Measurements from ENCODE around the gene ECI1. TPM values are rescaled to one million over a fixed set of nuclear protein-coding genes. Genes with fewer than 3 reads are reported as not detected.

ECI1 gene
- total and polyA plus RNA-seq, 2 of the 13 experiments (the other 11 are each of a cell fraction or from before 2014, with no cell fraction given), result 82.0 to 102 TPM

DNA sequence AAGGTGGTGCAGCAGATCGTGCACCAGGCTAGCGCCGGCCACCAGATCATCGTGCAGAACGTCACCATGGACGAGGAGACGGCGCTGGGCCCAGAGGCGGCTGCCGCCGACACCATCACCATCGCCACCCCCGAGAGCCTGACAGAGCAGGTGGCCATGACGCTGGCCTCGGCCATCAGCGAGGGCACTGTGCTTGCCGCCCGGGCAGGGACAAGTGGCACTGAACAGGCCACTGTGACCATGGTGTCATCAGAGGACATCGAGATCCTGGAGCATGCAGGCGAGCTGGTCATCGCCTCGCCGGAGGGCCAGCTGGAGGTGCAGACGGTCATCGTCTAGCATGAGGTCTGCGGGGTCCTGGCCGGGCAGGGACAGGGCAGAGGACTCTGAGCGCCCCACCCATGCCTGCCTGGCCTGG lies 16.1 kb downstream of the ECI1 start:
- peaks cover 8 to 24% of the 10 kb centered on the region in 2 experiments; a peak in 3 of 5 replicates for H3K36me3 ChIP-seq (replicated peaks in 1 of 2; ENCODE audit: control insufficient read depth in 1 of 2, insufficient read depth in 2 of 2, low read length in 2 of 2)
- 0 out of 2 replicates have a peak, but pooled peaks cover 2% of the 10 kb centered on the region for H4K20me1 ChIP-seq (ENCODE audit: insufficient read depth, low read length)
- no peak overlapping the region for H3K4me3 ChIP-seq (replicated peaks in 1 of 3; ENCODE audit: insufficient read depth in 1 of 3, low read depth in 2 of 3, low read length in 3 of 3)
- TF ChIP-seq AGO2 (optimal IDR thresholded peaks at IDR 0.05; ENCODE audit: low read depth, low read length) (peak; percentile 38), RELA (CRISPR knock-in tag; IDR thresholded peaks at IDR 0.05) (no peak), AGO1 (IDR thresholded peaks at IDR 0.05; ENCODE audit: low read depth, low read length, poor library complexity, severe bottlenecking) (peak; percentile 67)
- TF ChIP-seq, protein P1, sequence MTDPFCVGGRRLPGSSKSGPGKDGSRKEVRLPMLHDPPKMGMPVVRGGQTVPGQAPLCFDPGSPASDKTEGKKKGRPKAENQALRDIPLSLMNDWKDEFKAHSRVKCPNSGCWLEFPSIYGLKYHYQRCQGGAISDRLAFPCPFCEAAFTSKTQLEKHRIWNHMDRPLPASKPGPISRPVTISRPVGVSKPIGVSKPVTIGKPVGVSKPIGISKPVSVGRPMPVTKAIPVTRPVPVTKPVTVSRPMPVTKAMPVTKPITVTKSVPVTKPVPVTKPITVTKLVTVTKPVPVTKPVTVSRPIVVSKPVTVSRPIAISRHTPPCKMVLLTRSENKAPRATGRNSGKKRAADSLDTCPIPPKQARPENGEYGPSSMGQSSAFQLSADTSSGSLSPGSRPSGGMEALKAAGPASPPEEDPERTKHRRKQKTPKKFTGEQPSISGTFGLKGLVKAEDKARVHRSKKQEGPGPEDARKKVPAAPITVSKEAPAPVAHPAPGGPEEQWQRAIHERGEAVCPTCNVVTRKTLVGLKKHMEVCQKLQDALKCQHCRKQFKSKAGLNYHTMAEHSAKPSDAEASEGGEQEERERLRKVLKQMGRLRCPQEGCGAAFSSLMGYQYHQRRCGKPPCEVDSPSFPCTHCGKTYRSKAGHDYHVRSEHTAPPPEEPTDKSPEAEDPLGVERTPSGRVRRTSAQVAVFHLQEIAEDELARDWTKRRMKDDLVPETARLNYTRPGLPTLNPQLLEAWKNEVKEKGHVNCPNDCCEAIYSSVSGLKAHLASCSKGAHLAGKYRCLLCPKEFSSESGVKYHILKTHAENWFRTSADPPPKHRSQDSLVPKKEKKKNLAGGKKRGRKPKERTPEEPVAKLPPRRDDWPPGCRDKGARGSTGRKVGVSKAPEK (CRISPR knock-in tag; IDR thresholded peaks at IDR 0.05; ENCODE audit: borderline replicate concordance), result no peak
- in situ Hi-C loops (cut with HindIII; ENCODE audit: extremely low pct_ligation_motif_present, low pct_unique_long_range_greater_than_20kb), result no loop called here
- 97% methylated on average over 18 of the region's 28 CpGs for WGBS (ENCODE audit: low lambda C conversion rate)
- no TSS peak for BruUV-seq (replicated peaks)
- H3K9ac ChIP-seq (ENCODE audit: insufficient read depth, low read depth, low read length), result no peak overlapping the region
- POLR2A ChIA-PET, result interaction anchor here (1.0 kb wide), 1 partner anchor 9 kb away, joined by 4 read pairs; no protein-coding TSS in a partner anchor
- CTCF ChIA-PET (ENCODE audit: low intra/inter-chr PET ratio, low total read pairs), result no interaction called here
- FAIRE-seq (no peak), ATAC-seq (no peak), DNase-seq (ENCODE audit: low spot score) (no peak)
- H3K4me2 ChIP-seq (ENCODE audit: low read depth, low read length), result no peak overlapping the region
- H3K4me1 ChIP-seq (ENCODE audit: insufficient read depth, low read length), result peaks cover 31% of the 10 kb centered on the region
- H3K27ac ChIP-seq (ENCODE audit: extremely low read length, insufficient read depth, low read length), result no peak overlapping the region
- H3K27me3 ChIP-seq (ENCODE audit: control insufficient read depth in 1 of 2, insufficient read depth in 2 of 2, low read length in 2 of 2), result no peaks in the 10 kb centered on the region
- H2AFZ ChIP-seq (ENCODE audit: low read length), result no peak overlapping the region
- intact Hi-C loops (cut with micrococcal nuclease; ENCODE audit: unreplicated experiment), result no loop called here
- no peaks in the 10 kb centered on the region for H3K79me2 ChIP-seq (ENCODE audit: insufficient read depth, low read length)
- no peaks in the 10 kb centered on the region for H3K9me3 ChIP-seq (ENCODE audit: low read length)

DNA sequence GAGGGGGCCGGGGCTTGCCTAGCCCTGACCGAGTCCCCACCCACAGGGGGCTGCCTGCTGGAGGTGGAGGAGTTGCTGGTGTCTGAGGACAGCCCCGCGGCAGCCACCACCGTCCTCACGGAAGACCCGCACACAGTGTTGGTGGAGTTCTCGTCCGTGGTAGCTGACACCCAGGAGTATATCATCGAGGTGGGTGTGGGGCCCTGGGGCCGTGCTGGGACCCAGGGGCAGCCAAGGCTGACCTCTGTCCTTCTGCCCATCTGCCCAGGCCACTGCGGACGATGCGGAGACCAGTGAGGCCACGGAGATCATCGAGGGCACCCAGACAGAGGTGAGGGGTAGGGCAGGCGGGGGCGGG lies 16.6 kb downstream of the ECI1 start:
- no peak overlapping the region for H3K27ac ChIP-seq (ENCODE audit: extremely low read length, insufficient read depth, low read length)
- no TSS peak for BruUV-seq (replicated peaks)
- TF ChIP-seq PCBP1 (IDR thresholded peaks at IDR 0.05; ENCODE audit: borderline replicate concordance, low read depth, low read length), result 0 out of 2 replicates have a peak, but pooled peaks have one; percentile 63
- TF ChIP-seq U2AF2 (IDR thresholded peaks at IDR 0.05; ENCODE audit: low read depth, low read length), result no peak
- no peak overlapping the region for H3K4me2 ChIP-seq (ENCODE audit: low read depth, low read length)
- CTCF ChIA-PET (ENCODE audit: low intra/inter-chr PET ratio, low total read pairs), result no interaction called here
- peaks cover 31% of the 10 kb centered on the region for H3K4me1 ChIP-seq (ENCODE audit: insufficient read depth, low read length)
- peaks cover 10 to 28% of the 10 kb centered on the region in 2 experiments; a peak in 3 of 5 replicates for H3K36me3 ChIP-seq (replicated peaks in 1 of 2; ENCODE audit: control insufficient read depth in 1 of 2, insufficient read depth in 2 of 2, low read length in 2 of 2)
- H3K79me2 ChIP-seq (ENCODE audit: insufficient read depth, low read length), result no peaks in the 10 kb centered on the region
- ATAC-seq (no peak), FAIRE-seq (no peak), DNase-seq (ENCODE audit: low spot score) (no peak)
- POLR2A ChIA-PET, result interaction anchor here (1.0 kb wide), 1 partner anchor 9 kb away, joined by 4 read pairs; no protein-coding TSS in a partner anchor
- 0 out of 2 replicates have a peak, but pooled peaks cover 2% of the 10 kb centered on the region for H4K20me1 ChIP-seq (ENCODE audit: insufficient read depth, low read length)
- in situ Hi-C loops (cut with HindIII; ENCODE audit: extremely low pct_ligation_motif_present, low pct_unique_long_range_greater_than_20kb) (no loop called here), intact Hi-C loops (cut with micrococcal nuclease; ENCODE audit: unreplicated experiment) (no loop called here)
- H3K9me3 ChIP-seq (ENCODE audit: low read length), result no peaks in the 10 kb centered on the region
- no peak overlapping the region for H2AFZ ChIP-seq (ENCODE audit: low read length)
- no peaks in the 10 kb centered on the region for H3K27me3 ChIP-seq (ENCODE audit: control insufficient read depth in 1 of 2, insufficient read depth in 2 of 2, low read length in 2 of 2)
- WGBS (ENCODE audit: low lambda C conversion rate), result 98% methylated on average over 7 of the region's 18 CpGs
- no peak overlapping the region for H3K9ac ChIP-seq (ENCODE audit: insufficient read depth, low read depth, low read length)
- H3K4me3 ChIP-seq (replicated peaks in 1 of 3; ENCODE audit: insufficient read depth in 1 of 3, low read depth in 2 of 3, low read length in 3 of 3), result no peak overlapping the region

Measured in HepG2 (cell line).